Aorta (tissue), 5 donors: ENCODE measurements around the gene B3GALNT1. TPM values are rescaled to one million over a fixed set of nuclear protein-coding genes. Genes with fewer than 3 reads are reported as not detected.
"Not testable (repeated sequence)": the region's sequence is repeated elsewhere in the genome, so short reads cannot be mapped to it uniquely, and the experiment has no call there.

ENCODE experiments used
- ATAC-seq: fragments of 200-7000 bp; cut with Tn5 transposase; one replicate; pipeline ENCODE4 v1.9.1; 2022; ENCODE audit warnings: moderate library complexity; ENCODE audit not compliant: low FRiP score
- DNase-seq, 2 donors: peaks; one replicate each; pipeline ENCODE4 v3.0.0-alpha.2; 2020
- H3K27ac ChIP-seq, 2 donors: one replicate each; pipeline ENCODE4 v1.5.1; 2013; ENCODE audit warnings: low read length in 2 of 2, mild to moderate bottlenecking in 2 of 2, moderate library complexity in 2 of 2, control low read depth in 1 of 2, inconsistent platforms in 1 of 2, low read depth in 1 of 2
- H3K27me3 ChIP-seq, 2 donors: one replicate each; pipeline ENCODE4 v1.6.1; 2013; ENCODE audit warnings: control low read depth in 1 of 2, low read length in 1 of 2, mild to moderate bottlenecking in 1 of 2, moderate library complexity in 1 of 2; ENCODE audit not compliant: insufficient read depth in 2 of 2, control insufficient read depth in 1 of 2
- H3K36me3 ChIP-seq, 2 donors: one replicate each; pipeline ENCODE4 v1.6.1; 2013; ENCODE audit warnings: control low read depth in 1 of 2, low read length in 1 of 2, mild to moderate bottlenecking in 1 of 2; ENCODE audit not compliant: insufficient read depth in 2 of 2, control insufficient read depth in 1 of 2
- H3K4me1 ChIP-seq, 2 donors: one replicate each; pipeline ENCODE4 v1.6.1; 2013; ENCODE audit warnings: low read length in 2 of 2, control low read depth in 1 of 2, mild to moderate bottlenecking in 1 of 2, moderate library complexity in 1 of 2; ENCODE audit not compliant: insufficient read depth in 2 of 2, control insufficient read depth in 1 of 2
- H3K4me3 ChIP-seq, 2 donors: one replicate each; pipeline ENCODE4 v1.5.1; 2013; ENCODE audit warnings: low read length in 2 of 2, control low read depth in 1 of 2, mild to moderate bottlenecking in 1 of 2
- H3K9me3 ChIP-seq: one replicate; pipeline ENCODE4 v1.6.1; 2013; ENCODE audit warnings: mild to moderate bottlenecking, low read length; ENCODE audit not compliant: control insufficient read depth
- WGBS, 2 donors: extraction: QIAGEN DNeasy Blood & Tissue Kit; methylation state at CpG; one replicate each; pipeline ENCODE4 v1.1.7; 2013; 5-methylcytosine and 5-hydroxymethylcytosine counted together
- intact Hi-C, 2 donors: fragments of 100-400 bp; cut with DNase I; formaldehyde crosslinking; loops; one replicate each; pipeline versions ENCODE4 v1.14.2 to v1.15.0; 2022
- polyA plus RNA-seq, 2 donors: library from polyadenylated mRNA; stranded (reverse); fragments of 200-250 nt; gene quantifications; one replicate each; pipeline ENCODE4 v1.2.3, GENCODE V29; 2013
- total RNA-seq, 2 donors: library from RNA; stranded (reverse); fragmentation: NEBNext Ultra II Directional; extraction: Animal tissue kit (Norgen Biotek cat#: 25700); gene quantifications; one replicate each; pipeline ENCODE4 v1.2.1, GENCODE V29; 2021
- donor health status: healthy with polysubstance abuse.
- donor health status: Bipolar disorder and iron deficiency.
- donor health status: DM: no; HTN: no; CAD: no.
- donor health status: DM: no; HTN: no; CAD: no.
- donor health status: DM: yes; HTN: yes; CAD: no.

Gene B3GALNT1
- total and polyA plus RNA-seq, 4 donors: 8.8 to 19.2 (median 13.3) TPM

GRCh38 chr3:161049683-161050248 lies 55.4 kb downstream of the B3GALNT1 start:
- H3K4me3 ChIP-seq: no peak overlapping the region
- intact Hi-C loops: no loop called here
- no peaks in the 10 kb centered on the region for H3K9me3 ChIP-seq
- H3K4me1 ChIP-seq: no peaks in the 10 kb centered on the region
- H3K36me3 ChIP-seq: no peaks in the 10 kb centered on the region
- WGBS, 2 donors: 88% methylated on average over 4 of the region's 4 CpGs
- ATAC-seq (no peak), DNase-seq (no peak)
- H3K27me3 ChIP-seq: no peaks in the 10 kb centered on the region
- H3K27ac ChIP-seq: no peak overlapping the region

GRCh38 chr3:161043336-161044035 lies 61.7 kb downstream of the B3GALNT1 start:
- WGBS, 2 donors: 66 to 69% methylated on average over 5 of the region's 5 CpGs
- Histone ChIP-seq H3K27ac (no peak overlapping the region), H3K9me3 (no peaks in the 10 kb centered on the region), H3K4me3 (no peak overlapping the region), H3K36me3 (no peaks in the 10 kb centered on the region), H3K4me1 (no peaks in the 10 kb centered on the region), H3K27me3 (no peaks in the 10 kb centered on the region)
- DNase-seq (no peak), ATAC-seq (no peak)
- intact Hi-C loops: no loop called here

GRCh38 chr3:161042023-161042501 lies 63.1 kb downstream of the B3GALNT1 start:
- Histone ChIP-seq H3K4me3 (no peak overlapping the region), H3K27me3 (no peaks in the 10 kb centered on the region), H3K27ac (no peak overlapping the region), H3K36me3 (no peaks in the 10 kb centered on the region), H3K4me1 (no peaks in the 10 kb centered on the region), H3K9me3 (no peaks in the 10 kb centered on the region)
- WGBS, 2 donors: 86 to 87% methylated on average over 2 of the region's 2 CpGs
- no peak for ATAC-seq
- intact Hi-C loops: no loop called here
- DNase-seq: no peak

GRCh38 chr3:161038725-161039124 lies 66.4 kb downstream of the B3GALNT1 start:
- H3K27ac ChIP-seq: no peak overlapping the region
- H3K27me3 ChIP-seq: no peaks in the 10 kb centered on the region
- ATAC-seq: no peak
- no peak overlapping the region for H3K4me3 ChIP-seq
- no peaks in the 10 kb centered on the region for H3K9me3 ChIP-seq
- WGBS, 2 donors: 22 to 29% methylated on average over 3 of the region's 3 CpGs
- intact Hi-C loops: no loop called here
- H3K4me1 ChIP-seq: no peaks in the 10 kb centered on the region
- no peaks in the 10 kb centered on the region for H3K36me3 ChIP-seq
- no peak for DNase-seq

GRCh38 chr3:161035711-161036110 lies 69.4 kb downstream of the B3GALNT1 start:
- Histone ChIP-seq H3K9me3 (no peaks in the 10 kb centered on the region), H3K4me1 (no peaks in the 10 kb centered on the region), H3K27ac (no peak overlapping the region), H3K36me3 (no peaks in the 10 kb centered on the region), H3K4me3 (no peak overlapping the region), H3K27me3 (no peaks in the 10 kb centered on the region)
- no peak for ATAC-seq
- 37 to 38% methylated on average over 2 of the region's 2 CpGs for WGBS, 2 donors
- intact Hi-C loops: no loop called here
- DNase-seq: no peak

- H3K4me1 ChIP-seq, H3K27ac ChIP-seq, H3K27me3 ChIP-seq, H3K9me3 ChIP-seq, H3K36me3 ChIP-seq, H3K4me3 ChIP-seq, intact Hi-C loops: not testable (repeated sequence)
- 39 to 43% methylated on average over 5 of the region's 5 CpGs for WGBS, 2 donors
- ATAC-seq (peak; percentile 29), DNase-seq (peak in 1 of 2 donors; percentile 51)
These were observed 70.1 kb downstream of the B3GALNT1 start for GRCh38 chr3:161034913-161035550.

Other genes with a start within 250 kb of the B3GALNT1 start
- gene NMD3, start 116.0 kb upstream of the B3GALNT1 start, total RNA-seq: 10 to 100 TPM; 53.8 to 56.5 TPM
- 10 to 100 TPM; 37.9 to 38.6 TPM for gene NMD3, start 116.0 kb upstream of the B3GALNT1 start, polyA plus RNA-seq